Suprapubic skin (tissue), 4 donors: ENCODE measurements around the gene DDX55. TPM values are rescaled to one million over a fixed set of nuclear protein-coding genes. Genes with fewer than 3 reads are reported as not detected.
"Not testable (repeated sequence)": the region's sequence is repeated elsewhere in the genome, so short reads cannot be mapped to it uniquely, and the experiment has no call there.

Source experiments
- DNase-seq, 2 donors: peaks; one replicate each; pipeline ENCODE4 v3.0.0-alpha.2; 2019; ENCODE audit warnings: low spot score in 2 of 2
- H3K27ac ChIP-seq: fragments of 200-600 bp; sonication (generic); one replicate; pipeline ENCODE4 v1.5.1; 2019
- H3K27me3 ChIP-seq: fragments of 200-600 bp; sonication (generic); one replicate; pipeline ENCODE4 v1.5.1; 2019
- H3K36me3 ChIP-seq: fragments of 200-600 bp; sonication (generic); one replicate; pipeline ENCODE4 v1.5.1; 2019
- H3K4me1 ChIP-seq: fragments of 200-600 bp; sonication (generic); one replicate; pipeline ENCODE4 v1.5.1; 2019
- H3K4me3 ChIP-seq: fragments of 200-600 bp; sonication (generic); one replicate; pipeline ENCODE4 v1.5.1; 2019; ENCODE audit warnings: mild to moderate bottlenecking
- H3K9me3 ChIP-seq: fragments of 200-600 bp; sonication (generic); one replicate; pipeline ENCODE4 v1.5.1; 2019
- EP300 ChIP-seq: sonication (generic); formaldehyde crosslinking; IDR thresholded peaks from one replicate; pipeline ENCODE4 v1.6.1; 2017; ENCODE audit warnings: antibody characterized with exemption
- POLR2A ChIP-seq, 2 donors: fragments of 450-650 bp; IDR thresholded peaks; one replicate each; pipeline ENCODE4 v1.6.1; 2017; ENCODE audit warnings: antibody characterized with exemption in 2 of 2, mild to moderate bottlenecking in 2 of 2, moderate library complexity in 2 of 2
- POLR2AphosphoS5 ChIP-seq, 3 donors: sonication (generic); formaldehyde crosslinking; IDR thresholded peaks; one replicate each; pipeline ENCODE4 v1.6.1; 2017; ENCODE audit warnings: antibody characterized with exemption in 3 of 3
- WGBS: methylation state at CpG from one replicate; pipeline ENCODE4 v1.1.5; 2018; 5-methylcytosine and 5-hydroxymethylcytosine counted together
- total RNA-seq, 4 donors: library from RNA; depleted of rRNA; stranded (reverse); fragments of >200 nt; gene quantifications; one replicate each; pipeline ENCODE4 v1.1.0, GENCODE V29; 2016
- TF ChIP-seq, protein P1 (sequence below), 2 donors: fragments of 200-600 bp in 1 of 2; fragments of 450-650 bp in 1 of 2; sonication (generic) in 1 of 2; IDR thresholded peaks; one replicate each; pipeline ENCODE4 v1.5.1; 2016 to 2019; ENCODE audit warnings: antibody characterized with exemption in 2 of 2, mild to moderate bottlenecking in 1 of 2, moderate library complexity in 1 of 2

Gene DDX55, protein sequence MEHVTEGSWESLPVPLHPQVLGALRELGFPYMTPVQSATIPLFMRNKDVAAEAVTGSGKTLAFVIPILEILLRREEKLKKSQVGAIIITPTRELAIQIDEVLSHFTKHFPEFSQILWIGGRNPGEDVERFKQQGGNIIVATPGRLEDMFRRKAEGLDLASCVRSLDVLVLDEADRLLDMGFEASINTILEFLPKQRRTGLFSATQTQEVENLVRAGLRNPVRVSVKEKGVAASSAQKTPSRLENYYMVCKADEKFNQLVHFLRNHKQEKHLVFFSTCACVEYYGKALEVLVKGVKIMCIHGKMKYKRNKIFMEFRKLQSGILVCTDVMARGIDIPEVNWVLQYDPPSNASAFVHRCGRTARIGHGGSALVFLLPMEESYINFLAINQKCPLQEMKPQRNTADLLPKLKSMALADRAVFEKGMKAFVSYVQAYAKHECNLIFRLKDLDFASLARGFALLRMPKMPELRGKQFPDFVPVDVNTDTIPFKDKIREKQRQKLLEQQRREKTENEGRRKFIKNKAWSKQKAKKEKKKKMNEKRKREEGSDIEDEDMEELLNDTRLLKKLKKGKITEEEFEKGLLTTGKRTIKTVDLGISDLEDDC
- 10 to 100 TPM; 23.6 to 57.1 (median 42.2) TPM for total RNA-seq

DNA sequence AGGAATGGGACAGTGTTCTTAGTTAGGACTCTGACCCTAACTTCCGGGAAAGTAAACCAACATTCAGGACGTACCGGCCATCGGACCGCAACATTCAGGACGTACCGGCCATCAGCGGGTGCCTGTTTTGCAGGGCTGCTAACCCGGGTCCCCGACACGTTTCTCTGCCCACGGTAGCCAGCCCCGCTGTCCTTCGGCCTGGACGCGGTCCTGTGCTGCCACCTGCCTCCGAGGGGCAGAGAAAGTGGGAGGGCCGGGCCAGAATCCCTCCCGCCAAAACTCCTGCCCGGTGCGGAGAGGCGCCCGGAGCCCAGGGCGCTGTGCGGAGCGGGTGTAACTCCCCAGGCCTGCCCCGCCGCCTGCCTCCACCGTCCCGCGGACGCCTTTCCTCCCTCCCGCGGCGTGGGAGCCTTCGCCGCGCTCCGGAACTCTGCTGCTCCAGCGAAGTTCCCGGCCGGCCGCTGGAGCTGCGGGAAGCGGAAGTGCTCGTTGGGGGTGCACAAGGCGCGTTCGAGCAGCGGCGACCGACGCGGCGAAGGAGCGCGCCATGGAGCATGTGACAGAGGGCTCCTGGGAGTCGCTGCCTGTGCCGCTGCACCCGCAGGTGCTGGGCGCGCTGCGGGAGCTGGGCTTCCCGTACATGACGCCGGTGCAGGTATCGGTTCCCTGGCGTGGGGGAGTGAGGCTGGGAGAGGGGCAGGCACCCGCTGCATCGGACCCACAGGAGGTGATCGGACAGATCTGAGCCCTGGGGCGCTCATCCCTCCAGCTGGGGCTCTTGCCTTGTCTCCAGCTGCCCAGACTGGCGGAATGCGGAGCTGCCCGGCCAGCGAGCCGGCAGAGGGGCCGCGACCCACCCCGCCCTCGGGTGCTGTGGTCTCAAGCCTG is at the start of gene DDX55:
TSS of gene DDX55 (plus strand) at position 498 of the 888 bp plus-strand sequence. CDS start at position 548, 50 bp downstream.
- peak; percentile 88 to 90 for DNase-seq
- peaks cover 41% of the 10 kb centered on the region for H3K36me3 ChIP-seq
- no peaks in the 10 kb centered on the region for H3K27me3 ChIP-seq
- H3K9me3 ChIP-seq, result no peaks in the 10 kb centered on the region
- 0% methylated on average over 14 of the region's 81 CpGs for WGBS
- peak within 1 kb of the TSS; percentile 95 for H3K4me3 ChIP-seq
- TF ChIP-seq POLR2AphosphoS5 (IDR thresholded peaks at IDR 0.05), result peak in 2 of 3 donors; percentile 58 to 98
- TF ChIP-seq, protein P1, sequence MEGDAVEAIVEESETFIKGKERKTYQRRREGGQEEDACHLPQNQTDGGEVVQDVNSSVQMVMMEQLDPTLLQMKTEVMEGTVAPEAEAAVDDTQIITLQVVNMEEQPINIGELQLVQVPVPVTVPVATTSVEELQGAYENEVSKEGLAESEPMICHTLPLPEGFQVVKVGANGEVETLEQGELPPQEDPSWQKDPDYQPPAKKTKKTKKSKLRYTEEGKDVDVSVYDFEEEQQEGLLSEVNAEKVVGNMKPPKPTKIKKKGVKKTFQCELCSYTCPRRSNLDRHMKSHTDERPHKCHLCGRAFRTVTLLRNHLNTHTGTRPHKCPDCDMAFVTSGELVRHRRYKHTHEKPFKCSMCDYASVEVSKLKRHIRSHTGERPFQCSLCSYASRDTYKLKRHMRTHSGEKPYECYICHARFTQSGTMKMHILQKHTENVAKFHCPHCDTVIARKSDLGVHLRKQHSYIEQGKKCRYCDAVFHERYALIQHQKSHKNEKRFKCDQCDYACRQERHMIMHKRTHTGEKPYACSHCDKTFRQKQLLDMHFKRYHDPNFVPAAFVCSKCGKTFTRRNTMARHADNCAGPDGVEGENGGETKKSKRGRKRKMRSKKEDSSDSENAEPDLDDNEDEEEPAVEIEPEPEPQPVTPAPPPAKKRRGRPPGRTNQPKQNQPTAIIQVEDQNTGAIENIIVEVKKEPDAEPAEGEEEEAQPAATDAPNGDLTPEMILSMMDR (IDR thresholded peaks at IDR 0.05), result peak in 1 of 2 donors; percentile 44
- TF ChIP-seq EP300, result no peak
- peak; percentile 38 to 48 for TF ChIP-seq POLR2A (IDR thresholded peaks at IDR 0.05)
- H3K27ac ChIP-seq, result peak within 1 kb of the TSS; percentile 90
- H3K4me1 ChIP-seq, result peaks cover 24% of the 10 kb centered on the region

DNA sequence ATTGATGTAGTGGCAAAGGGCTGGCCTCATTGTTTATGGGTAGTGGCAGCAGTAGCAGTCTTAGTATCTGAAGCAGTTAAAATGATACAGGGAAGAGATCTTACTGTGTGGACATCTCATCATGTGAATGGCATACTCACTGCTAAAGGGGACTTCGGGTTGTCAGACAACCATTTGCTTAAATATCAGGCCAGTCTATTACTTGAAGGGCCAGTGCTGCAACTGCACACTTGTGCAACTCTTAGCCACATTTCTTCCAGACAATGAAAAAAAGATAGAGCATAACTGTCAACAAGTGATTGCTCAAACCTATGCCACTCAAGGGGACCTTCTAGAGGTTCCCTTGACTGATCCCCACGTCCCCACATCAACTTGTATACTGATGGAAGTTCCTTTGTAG is 47.8 kb upstream of the DDX55 start:
- not testable (repeated sequence) for H3K9me3 ChIP-seq, H3K4me1 ChIP-seq, H3K4me3 ChIP-seq, H3K27me3 ChIP-seq, H3K36me3 ChIP-seq, DNase-seq, H3K27ac ChIP-seq
- 59% methylated on average over 2 of the region's 2 CpGs for WGBS

DNA sequence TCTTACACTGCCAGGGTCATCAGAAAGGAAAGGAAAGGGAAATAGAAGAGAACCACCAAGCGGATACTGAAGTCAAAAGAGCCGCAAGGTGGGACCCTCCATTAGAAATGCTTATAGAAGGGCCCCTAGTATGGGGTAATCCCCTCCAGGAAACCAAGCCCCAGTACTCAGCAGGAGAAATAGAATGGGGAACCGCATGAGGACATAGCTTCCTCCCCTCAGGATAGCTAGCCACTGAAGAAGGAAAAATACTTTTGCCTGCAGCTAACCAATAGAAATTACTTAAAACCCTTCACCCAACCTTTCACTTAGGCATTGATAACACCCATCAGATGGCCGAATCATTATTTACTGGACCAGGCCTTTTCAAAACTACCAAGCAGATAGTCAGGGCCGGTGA is 47.1 kb upstream of the DDX55 start:
- not testable (repeated sequence) for DNase-seq, H3K4me3 ChIP-seq, H3K27ac ChIP-seq, H3K9me3 ChIP-seq, H3K36me3 ChIP-seq, H3K4me1 ChIP-seq, H3K27me3 ChIP-seq
- 94% methylated on average over 5 of the region's 5 CpGs for WGBS

DNA sequence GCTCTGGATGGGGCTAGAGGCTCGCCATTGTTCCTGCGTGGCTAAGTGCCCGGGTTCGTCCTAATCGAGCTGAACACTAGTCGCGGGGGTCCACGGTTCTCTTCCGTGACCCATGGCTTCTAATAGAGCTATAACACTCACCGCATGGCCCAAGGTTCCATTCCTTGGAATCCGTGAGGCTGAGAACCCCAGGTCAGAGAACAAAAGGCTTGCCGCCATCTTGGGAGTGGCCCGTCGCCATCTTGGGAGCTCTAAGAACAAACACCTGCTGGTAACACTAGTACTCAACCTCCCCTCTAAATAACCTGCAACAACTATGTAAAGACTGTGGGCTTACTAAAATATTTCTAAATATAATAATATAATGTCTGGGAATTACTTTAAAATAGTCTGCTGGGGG is 43.4 kb upstream of the DDX55 start:
- DNase-seq, H3K4me1 ChIP-seq, H3K27me3 ChIP-seq, H3K9me3 ChIP-seq, H3K36me3 ChIP-seq, H3K4me3 ChIP-seq, H3K27ac ChIP-seq: not testable (repeated sequence)
- WGBS, result 95% methylated on average over 14 of the region's 14 CpGs

DNA sequence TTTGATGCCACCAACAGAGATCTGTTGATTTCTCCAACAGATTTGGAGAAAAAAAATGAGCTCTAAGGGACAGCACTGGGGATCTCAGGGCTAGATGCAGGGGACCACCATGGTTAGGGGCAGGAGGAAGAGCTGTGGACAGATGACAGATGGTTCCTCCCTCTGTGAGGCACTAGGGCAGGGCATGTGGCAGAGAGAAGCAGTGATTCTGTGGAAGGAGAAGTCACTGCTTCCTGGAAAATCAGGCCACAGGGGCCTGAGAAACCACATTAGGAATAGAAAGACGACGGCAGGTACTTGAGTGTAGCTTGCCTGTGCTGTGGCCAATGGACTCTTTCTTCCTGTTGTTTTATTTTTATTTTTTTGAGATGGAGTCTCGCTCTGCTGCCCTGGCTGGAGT is 42.4 kb upstream of the DDX55 start:
- WGBS, result 79% methylated on average over 3 of the region's 3 CpGs
- H3K27ac ChIP-seq, result no peak overlapping the region
- TF ChIP-seq POLR2AphosphoS5 (IDR thresholded peaks at IDR 0.05) (no peak), EP300 (no peak), POLR2A (IDR thresholded peaks at IDR 0.05) (no peak)
- TF ChIP-seq, protein P1 (IDR thresholded peaks at IDR 0.05), result no peak
- H3K27me3 ChIP-seq, result no peaks in the 10 kb centered on the region
- no peaks in the 10 kb centered on the region for H3K36me3 ChIP-seq
- H3K9me3 ChIP-seq, result no peaks in the 10 kb centered on the region
- no peak for DNase-seq
- H3K4me3 ChIP-seq, result no peak overlapping the region
- H3K4me1 ChIP-seq, result no peaks in the 10 kb centered on the region

DNA sequence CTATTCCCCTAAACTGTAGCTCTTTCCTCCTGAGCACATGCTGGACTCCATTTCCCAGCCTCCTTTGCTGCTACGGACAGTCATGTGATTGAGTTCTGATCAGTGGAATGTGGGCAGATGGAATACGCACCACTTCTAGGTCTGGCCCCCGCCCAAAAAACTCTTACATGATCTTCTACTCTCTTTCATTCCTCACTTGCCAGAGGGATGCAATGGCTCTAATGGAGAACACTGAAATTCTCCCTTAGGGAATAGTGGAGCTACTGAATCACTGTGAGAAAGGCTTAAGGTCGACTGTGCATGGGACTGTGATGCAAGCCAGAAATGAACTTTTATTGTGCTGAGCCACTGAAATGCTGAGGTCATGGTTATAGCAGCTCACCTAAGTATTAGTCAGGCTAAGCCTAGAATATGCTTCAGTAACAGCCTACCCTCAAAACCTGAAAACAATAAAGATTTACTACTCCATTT is 30.5 kb upstream of the DDX55 start:
- TF ChIP-seq POLR2A (IDR thresholded peaks at IDR 0.05) (no peak), POLR2AphosphoS5 (IDR thresholded peaks at IDR 0.05) (no peak)
- no peaks in the 10 kb centered on the region for H3K9me3 ChIP-seq
- H3K4me1 ChIP-seq, result no peaks in the 10 kb centered on the region
- H3K27me3 ChIP-seq, result no peaks in the 10 kb centered on the region
- H3K36me3 ChIP-seq, result no peaks in the 10 kb centered on the region
- DNase-seq, result peak in 1 of 2 donors; percentile 80
- H3K27ac ChIP-seq, result no peak overlapping the region
- H3K4me3 ChIP-seq, result no peak overlapping the region
- WGBS, result 29% methylated on average over 4 of the region's 4 CpGs

DNA sequence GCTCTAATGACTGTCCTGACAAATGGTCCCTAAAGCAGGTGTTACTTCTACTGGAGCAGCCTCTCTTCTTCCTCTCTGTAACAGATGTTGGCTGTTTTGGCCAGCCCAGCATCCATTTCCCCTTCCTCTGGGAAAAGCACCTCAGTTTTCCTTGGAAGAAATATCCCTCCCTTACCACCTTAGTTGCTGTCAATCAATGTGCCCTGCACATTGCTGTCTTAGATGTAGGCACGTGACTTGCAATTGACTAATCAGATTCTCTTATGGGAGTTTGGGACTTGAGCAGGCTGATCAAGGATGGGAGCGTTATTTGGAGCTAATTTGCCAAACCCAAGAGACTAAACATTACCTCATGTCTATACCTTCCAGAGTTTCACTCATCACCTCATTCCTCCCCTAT is 29.5 kb upstream of the DDX55 start:
- DNase-seq, result peak in 1 of 2 donors; percentile 5
- Histone ChIP-seq H3K4me1 (no peaks in the 10 kb centered on the region), H3K27me3 (no peaks in the 10 kb centered on the region), H3K4me3 (no peak overlapping the region), H3K9me3 (no peaks in the 10 kb centered on the region), H3K36me3 (no peaks in the 10 kb centered on the region), H3K27ac (no peak overlapping the region)
- TF ChIP-seq POLR2A (IDR thresholded peaks at IDR 0.05) (no peak), POLR2AphosphoS5 (IDR thresholded peaks at IDR 0.05) (no peak), EP300 (no peak)
- TF ChIP-seq, protein P1 (IDR thresholded peaks at IDR 0.05), result no peak
- 40% methylated on average over 2 of the region's 2 CpGs for WGBS
